ENCODE data around the gene LAGE3.

Gene LAGE3

DNA sequence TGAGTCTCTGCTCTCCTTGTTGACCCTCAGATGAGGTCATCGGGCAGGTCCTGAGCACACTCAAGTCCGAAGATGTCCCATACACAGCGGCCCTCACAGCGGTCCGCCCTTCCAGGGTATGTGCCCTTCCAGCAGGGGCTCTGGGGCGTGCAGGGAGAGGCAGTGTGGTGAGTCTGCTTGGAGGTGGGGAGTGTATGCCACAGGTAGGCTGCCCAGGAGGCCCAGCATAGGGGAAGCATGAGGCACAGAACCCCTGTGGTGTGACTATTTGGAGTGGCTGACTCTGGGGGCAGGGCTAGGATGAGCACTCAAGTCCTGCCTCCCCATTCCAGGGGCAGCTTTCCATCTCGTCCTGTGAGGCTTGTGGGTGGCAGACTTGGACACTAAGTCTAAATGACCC, 45.5 kb downstream of the LAGE3 start:
- Histone ChIP-seq H3K4me1 (ENCODE audit: control insufficient read depth, insufficient read depth, low read length) (peaks cover 27% of the 10 kb centered on the region; the same call in 1 of the 2 replicates), H3K9me3 (ENCODE audit: control insufficient read depth, insufficient read depth, low read depth, low read length) (peaks cover 30% of the 10 kb centered on the region; the same call in 1 of the 2 replicates), H3K27ac (ENCODE audit: low read depth, low read length) (no peak overlapping the region), H3K9ac (ENCODE audit: low read length) (no peak overlapping the region), H3K36me3 (ENCODE audit: control insufficient read depth, insufficient read depth, low read length) (peaks cover 32% of the 10 kb centered on the region), H3K4me3 (ENCODE audit: low read depth, low read length) (no peak overlapping the region), H3K27me3 (ENCODE audit: control insufficient read depth, insufficient read depth, low read length) (no peaks in the 10 kb centered on the region)

DNA sequence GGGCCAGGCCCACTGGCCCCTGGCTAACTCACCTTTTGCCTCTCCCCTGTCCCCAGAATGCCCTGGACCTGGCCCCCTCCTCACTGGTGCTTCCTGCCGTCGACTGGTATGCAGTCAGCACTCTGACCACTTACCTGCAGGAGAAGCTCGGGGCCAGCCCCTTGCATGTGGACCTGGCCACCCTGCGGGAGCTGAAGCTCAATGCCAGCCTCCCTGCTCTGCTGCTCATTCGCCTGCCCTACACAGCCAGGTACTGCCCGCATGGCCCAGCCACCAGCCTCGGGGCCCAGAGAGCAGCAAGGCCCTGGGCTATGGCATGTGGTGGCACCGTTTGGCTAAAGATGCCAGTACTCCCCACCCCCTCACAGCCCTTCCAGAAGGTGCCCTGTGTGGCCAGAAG, 46.9 kb downstream of the LAGE3 start:
- Histone ChIP-seq H3K4me1 (ENCODE audit: control insufficient read depth, insufficient read depth, low read length) (peaks cover 19% of the 10 kb centered on the region; the same call in 1 of the 2 replicates), H3K9ac (ENCODE audit: low read length) (no peak overlapping the region), H3K4me3 (ENCODE audit: low read depth, low read length) (no peak overlapping the region), H3K27ac (ENCODE audit: low read depth, low read length) (no peak overlapping the region), H3K9me3 (ENCODE audit: control insufficient read depth, insufficient read depth, low read depth, low read length) (peaks cover 30% of the 10 kb centered on the region; the same call in 1 of the 2 replicates), H3K27me3 (ENCODE audit: control insufficient read depth, insufficient read depth, low read length) (no peaks in the 10 kb centered on the region), H3K36me3 (ENCODE audit: control insufficient read depth, insufficient read depth, low read length) (peaks cover 31% of the 10 kb centered on the region)

DNA sequence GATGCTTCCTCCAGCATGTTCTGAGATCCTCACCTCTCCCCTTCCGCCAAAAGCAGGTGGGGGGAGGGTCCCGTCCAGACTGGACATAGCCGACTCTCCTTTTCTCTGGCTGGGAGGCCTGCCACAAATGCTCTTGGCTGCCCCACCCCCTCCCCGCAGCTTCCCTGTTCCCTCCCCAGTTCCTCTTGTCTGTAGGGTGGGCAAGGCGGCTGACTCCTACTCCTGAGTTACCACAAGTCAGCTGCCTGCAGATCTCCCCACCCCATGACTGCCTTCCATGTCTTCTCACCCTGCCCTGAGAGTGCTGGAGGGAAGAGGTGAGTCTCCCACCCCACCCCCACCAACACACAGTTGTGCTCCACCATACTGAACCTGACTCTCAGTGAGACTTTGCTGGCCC, 47.7 kb downstream of the LAGE3 start:
- no peaks in the 10 kb centered on the region for H3K27me3 ChIP-seq (ENCODE audit: control insufficient read depth, insufficient read depth, low read length)
- peaks cover 30% of the 10 kb centered on the region; the same call in 1 of the 2 replicates for H3K9me3 ChIP-seq (ENCODE audit: control insufficient read depth, insufficient read depth, low read depth, low read length)
- peaks cover 31% of the 10 kb centered on the region for H3K36me3 ChIP-seq (ENCODE audit: control insufficient read depth, insufficient read depth, low read length)
- H3K27ac ChIP-seq (ENCODE audit: low read depth, low read length), result no peak overlapping the region
- no peak overlapping the region for H3K9ac ChIP-seq (ENCODE audit: low read length)
- H3K4me3 ChIP-seq (ENCODE audit: low read depth, low read length), result no peak overlapping the region
- peaks cover 19% of the 10 kb centered on the region; the same call in 1 of the 2 replicates for H3K4me1 ChIP-seq (ENCODE audit: control insufficient read depth, insufficient read depth, low read length)

DNA sequence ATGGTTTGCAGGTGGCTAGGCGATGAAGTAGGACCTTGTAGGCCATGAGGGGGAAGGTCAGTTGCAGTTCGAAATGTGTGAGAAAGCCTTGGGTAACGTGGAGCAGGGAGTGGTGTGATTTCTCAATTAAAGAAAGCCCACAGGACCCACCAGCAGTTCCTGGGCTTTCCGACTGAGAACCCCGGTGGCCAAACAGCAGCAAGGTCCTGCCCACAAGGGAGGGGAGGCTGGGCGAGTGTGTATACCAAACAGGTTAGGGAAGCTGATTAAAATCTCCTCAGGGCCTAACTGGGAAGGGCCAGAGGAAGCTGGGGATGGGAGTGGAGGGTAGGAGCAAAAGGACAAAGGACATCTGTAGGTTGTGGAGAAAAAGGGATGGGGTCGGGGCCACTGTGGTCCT, 48.2 kb downstream of the LAGE3 start:
- peaks cover 30% of the 10 kb centered on the region; the same call in 1 of the 2 replicates for H3K9me3 ChIP-seq (ENCODE audit: control insufficient read depth, insufficient read depth, low read depth, low read length)
- H3K9ac ChIP-seq (ENCODE audit: low read length), result no peak overlapping the region
- no peak overlapping the region for H3K4me3 ChIP-seq (ENCODE audit: low read depth, low read length)
- no peaks in the 10 kb centered on the region for H3K27me3 ChIP-seq (ENCODE audit: control insufficient read depth, insufficient read depth, low read length)
- H3K4me1 ChIP-seq (ENCODE audit: control insufficient read depth, insufficient read depth, low read length), result peaks cover 15% of the 10 kb centered on the region; the same call in 1 of the 2 replicates
- H3K27ac ChIP-seq (ENCODE audit: low read depth, low read length), result no peak overlapping the region
- peaks cover 31% of the 10 kb centered on the region for H3K36me3 ChIP-seq (ENCODE audit: control insufficient read depth, insufficient read depth, low read length)

DNA sequence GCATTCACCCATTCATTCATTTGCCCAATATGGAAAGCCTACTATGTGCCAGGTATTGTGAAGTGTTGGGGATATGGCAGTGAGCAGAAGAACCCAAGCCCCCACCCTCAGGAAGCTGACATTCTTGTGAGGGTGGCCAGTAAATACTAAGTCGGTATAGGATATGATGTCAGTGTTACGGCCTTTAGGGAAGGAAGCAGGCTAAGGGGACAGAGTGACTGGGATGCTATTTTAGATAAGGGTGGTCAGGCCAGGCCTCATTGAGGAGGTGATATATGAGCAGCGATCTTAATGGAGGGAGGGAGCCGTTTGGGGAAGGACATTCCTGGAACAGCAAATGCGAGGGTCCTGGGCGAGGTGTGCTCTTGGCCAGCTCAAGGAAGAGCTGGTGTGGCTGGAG, 48.6 kb downstream of the LAGE3 start:
- Histone ChIP-seq H3K4me3 (ENCODE audit: low read depth, low read length) (no peak overlapping the region), H3K9me3 (ENCODE audit: control insufficient read depth, insufficient read depth, low read depth, low read length) (peaks cover 30% of the 10 kb centered on the region; the same call in 1 of the 2 replicates), H3K4me1 (ENCODE audit: control insufficient read depth, insufficient read depth, low read length) (peaks cover 15% of the 10 kb centered on the region; the same call in 1 of the 2 replicates), H3K36me3 (ENCODE audit: control insufficient read depth, insufficient read depth, low read length) (peaks cover 31% of the 10 kb centered on the region), H3K27ac (ENCODE audit: low read depth, low read length) (no peak overlapping the region), H3K9ac (ENCODE audit: low read length) (no peak overlapping the region), H3K27me3 (ENCODE audit: control insufficient read depth, insufficient read depth, low read length) (no peaks in the 10 kb centered on the region)

GRCh38 chrX:154429711-154430110, 49.4 kb downstream of the LAGE3 start:
- Histone ChIP-seq H3K4me1 (ENCODE audit: control insufficient read depth, insufficient read depth, low read length) (peaks cover 15% of the 10 kb centered on the region; the same call in 1 of the 2 replicates), H3K27ac (ENCODE audit: low read depth, low read length) (no peak overlapping the region), H3K9ac (ENCODE audit: low read length) (no peak overlapping the region), H3K27me3 (ENCODE audit: control insufficient read depth, insufficient read depth, low read length) (no peaks in the 10 kb centered on the region), H3K9me3 (ENCODE audit: control insufficient read depth, insufficient read depth, low read depth, low read length) (peaks cover 27% of the 10 kb centered on the region; the same call in 1 of the 2 replicates), H3K4me3 (ENCODE audit: low read depth, low read length) (peak overlapping the region; percentile 80; the same call in 1 of the 2 replicates), H3K36me3 (ENCODE audit: control insufficient read depth, insufficient read depth, low read length) (peaks cover 29% of the 10 kb centered on the region)

DNA sequence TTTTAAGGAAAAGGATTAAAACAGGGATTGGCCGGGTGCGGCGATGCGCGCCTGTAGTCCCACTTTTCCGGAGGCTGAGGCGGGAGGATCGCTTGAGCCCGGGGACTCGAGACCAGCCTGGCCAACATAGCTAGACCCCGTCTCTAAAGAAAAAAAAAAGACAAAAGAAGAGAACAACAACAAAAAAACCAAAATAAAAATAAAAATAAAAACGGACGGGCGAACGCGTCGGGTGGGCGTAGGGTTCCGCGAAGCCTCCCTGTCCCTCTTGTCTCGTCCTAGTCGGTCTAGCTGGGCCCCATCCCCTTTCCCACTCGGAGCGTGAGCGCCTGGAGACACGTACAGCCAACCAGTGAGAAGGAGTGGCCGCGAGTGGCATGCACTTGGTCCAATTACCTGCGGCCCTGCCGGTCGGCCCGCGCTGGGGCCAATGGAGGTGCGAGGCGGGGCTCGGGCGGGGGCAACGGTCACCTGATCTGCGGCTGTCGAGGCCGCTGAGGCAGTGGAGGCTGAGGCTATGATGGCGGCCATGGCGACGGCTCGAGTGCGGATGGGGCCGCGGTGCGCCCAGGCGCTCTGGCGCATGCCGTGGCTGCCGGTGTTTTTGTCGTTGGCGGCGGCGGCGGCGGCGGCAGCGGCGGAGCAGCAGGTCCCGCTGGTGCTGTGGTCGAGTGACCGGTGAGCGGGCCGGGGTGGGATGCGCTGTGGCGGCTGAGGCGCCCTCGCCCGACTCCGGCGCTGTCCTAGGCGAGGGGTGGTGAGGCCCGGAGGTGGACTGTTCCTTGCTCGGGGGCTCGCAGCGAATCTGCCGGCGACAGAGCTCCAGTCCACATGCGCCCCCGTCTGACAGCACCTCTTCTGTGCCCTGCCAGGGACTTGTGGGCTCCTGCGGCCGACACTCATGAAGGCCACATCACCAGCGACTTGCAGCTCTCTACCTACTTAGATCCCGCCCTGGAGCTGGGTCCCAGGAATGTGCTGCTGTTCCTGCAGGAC, 50.6 kb downstream of the LAGE3 start, which contains the start of gene ATP6AP1:
TSS of gene ATP6AP1 (plus strand) at position 502 of the 996 bp plus-strand sequence. CDS start at position 518, 16 bp downstream.
- peaks cover 20% of the 10 kb centered on the region; the same call in 1 of the 2 replicates for H3K9me3 ChIP-seq (ENCODE audit: control insufficient read depth, insufficient read depth, low read depth, low read length)
- H3K27ac ChIP-seq (ENCODE audit: low read depth, low read length), result no peak within 1 kb of the TSS; the same call in 1 of the 2 replicates
- no peaks in the 10 kb centered on the region for H3K27me3 ChIP-seq (ENCODE audit: control insufficient read depth, insufficient read depth, low read length)
- H3K4me3 ChIP-seq (ENCODE audit: low read depth, low read length), result peak within 1 kb of the TSS; percentile 80
- H3K9ac ChIP-seq (ENCODE audit: low read length), result peak within 1 kb of the TSS; percentile 72
- peaks cover 19% of the 10 kb centered on the region for H3K36me3 ChIP-seq (ENCODE audit: control insufficient read depth, insufficient read depth, low read length)
- H3K4me1 ChIP-seq (ENCODE audit: control insufficient read depth, insufficient read depth, low read length), result peaks cover 11% of the 10 kb centered on the region; the same call in 1 of the 2 replicates
